NCI-H1092 treated with DMSO at 0.1 percent for 48 hours (cell line): ENCODE results near the gene CRIP2.

Source experiments
- DNase-seq: peaks from one replicate; lab custom pipeline; 2025; lab: John Stamatoyannopoulos, UW

The CRIP2 gene

GRCh38 chr14:105498430-105499255 lies 24.0 kb downstream of the CRIP2 start:
- no peak for DNase-seq

- no peak for DNase-seq
These were observed 24.8 kb downstream of the CRIP2 start for GRCh38 chr14:105499256-105500035.

- DNase-seq = no peak
These were observed 25.6 kb downstream of the CRIP2 start for GRCh38 chr14:105500036-105500725.

- no peak for DNase-seq
These were observed 26.1 kb downstream of the CRIP2 start for GRCh38 chr14:105500726-105501101.

GRCh38 chr14:105501504-105502291 lies 27.1 kb downstream of the CRIP2 start:
- DNase-seq = no peak

- no peak for DNase-seq
These were observed 28.1 kb downstream of the CRIP2 start for GRCh38 chr14:105502446-105503295.

- no peak for DNase-seq
These were observed 28.6 kb downstream of the CRIP2 start for GRCh38 chr14:105503296-105503640.

GRCh38 chr14:105503935-105504692 lies 29.5 kb downstream of the CRIP2 start:
- no peak for DNase-seq

GRCh38 chr14:105505101-105505500 lies 30.5 kb downstream of the CRIP2 start:
- DNase-seq = no peak

GRCh38 chr14:105507247-105507646 lies 32.6 kb downstream of the CRIP2 start:
- DNase-seq = no peak

GRCh38 chr14:105508069-105508468 lies 33.4 kb downstream of the CRIP2 start:
- no peak for DNase-seq

- no peak for DNase-seq
These were observed 34.0 kb downstream of the CRIP2 start for GRCh38 chr14:105508601-105509000.

GRCh38 chr14:105517096-105517495 lies 42.5 kb downstream of the CRIP2 start:
- no peak for DNase-seq

- DNase-seq = no peak
These were observed 45.5 kb downstream of the CRIP2 start for GRCh38 chr14:105519946-105520698.

- DNase-seq = no peak
These were observed 50.7 kb downstream of the CRIP2 start for GRCh38 chr14:105525326-105525725.

GRCh38 chr14:105525861-105526775 lies 51.5 kb downstream of the CRIP2 start, which contains the start of gene TMEM121:
Gene TMEM121, plus strand, starts transcription at chr14:105526583. Its CDS starts 2,252 bp downstream, at chr14:105528835.
- DNase-seq = no peak

- DNase-seq = no peak
These were observed 52.3 kb downstream of the CRIP2 start for GRCh38 chr14:105526776-105527380.

GRCh38 chr14:105527381-105527825 lies 52.8 kb downstream of the CRIP2 start:
- no peak for DNase-seq
